K562 (cell line): ENCODE data around the gene ATXN7L2. TPM values are rescaled to one million over a fixed set of nuclear protein-coding genes. Genes with fewer than 3 reads are reported as not detected.

Experiments used
- BRD4 ChIP-seq: fragments of 200-600 bp; sonication (generic); IDR thresholded peaks from 2 replicates; pipeline ENCODE4 v1.6.1; 2017; ENCODE audit warnings: inconsistent platforms
- CC2D1A ChIP-seq: fragments of 450-650 bp; IDR thresholded peaks from 2 replicates; pipeline ENCODE4 v1.6.1; 2017; ENCODE audit warnings: mild to moderate bottlenecking
- CUX1 ChIP-seq: fragments of 200-800 bp; sonication (Bioruptor generic); IDR thresholded peaks from 2 replicates; pipeline ENCODE4 v1.6.1; 2016; ENCODE audit warnings: missing genetic modification characterization, missing compliant biosample characterization
- DLX4 ChIP-seq: fragments of 250-450 bp; sonication (Bioruptor Pico); IDR thresholded peaks from 2 replicates; pipeline ENCODE4 v1.6.1; 2021; ENCODE audit warnings: mild to moderate bottlenecking
- ETV5 ChIP-seq: sonication (generic); formaldehyde crosslinking; IDR thresholded peaks from 2 replicates; pipeline ENCODE4 v1.4.0; 2020; ENCODE audit warnings: low read depth, mild to moderate bottlenecking, missing genetic modification reagents
- ETV6 ChIP-seq, 3 experiments: fragments of 150-350 bp in 1 of 3; sonication (generic) in 1 of 3; formaldehyde crosslinking in 1 of 3; IDR thresholded peaks; 2 replicates each; pipeline versions ENCODE4 v1.6.1 to v1.8.0; 2014 to 2022; ENCODE audit warnings: borderline replicate concordance in 2 of 3, low read depth in 2 of 3, antibody characterized with exemption in 1 of 3, low read length in 1 of 3, mild to moderate bottlenecking in 1 of 3, missing genetic modification reagents in 1 of 3
- HMG20A ChIP-seq: fragments of 450-650 bp; formaldehyde crosslinking; conservative IDR thresholded peaks from 2 replicates; pipeline ENCODE4 v1.4.0; 2020; ENCODE audit warnings: mild to moderate bottlenecking, mixed read lengths
- HNRNPLL ChIP-seq: fragments of 200-400 bp; formaldehyde crosslinking; IDR thresholded peaks from 2 replicates; pipeline ENCODE4 v1.6.1; 2017; ENCODE audit warnings: low read length, low read depth, mild to moderate bottlenecking; ENCODE audit not compliant: poor library complexity, severe bottlenecking
- MAFF ChIP-seq: IDR thresholded peaks from 2 replicates; pipeline ENCODE4 v1.6.1; 2012; ENCODE audit warnings: low read length, improper control_type of control experiment
- MXD1 ChIP-seq: fragments of 250-450 bp; sonication (Bioruptor Pico); IDR thresholded peaks from 2 replicates; pipeline ENCODE4 v1.8.0; 2021; ENCODE audit warnings: borderline replicate concordance, mild to moderate bottlenecking, moderate library complexity; ENCODE audit not compliant: poor library complexity, severe bottlenecking
- MXI1 ChIP-seq: IDR thresholded peaks from 2 replicates; pipeline ENCODE4 v1.6.1; 2011; ENCODE audit warnings: low read depth, mild to moderate bottlenecking, improper control_type of control experiment, low read length
- NR0B1 ChIP-seq: fragments of 450-650 bp; IDR thresholded peaks from one replicate; pipeline ENCODE4 v1.6.1; 2018; ENCODE audit warnings: mild to moderate bottlenecking, moderate library complexity; ENCODE audit not compliant: partially characterized antibody
- PHB ChIP-seq: fragments of 250-450 bp; sonication (Bioruptor Pico); IDR thresholded peaks from 2 replicates; pipeline ENCODE4 v1.5.0; 2021
- POLR2AphosphoS5 ChIP-seq: IDR thresholded peaks from 2 replicates; pipeline ENCODE4 v1.6.1; 2011; ENCODE audit warnings: mild to moderate bottlenecking, low read depth, low read length, moderate library complexity; ENCODE audit not compliant: control insufficient read depth, insufficient read depth
- THAP7 ChIP-seq: fragments of 250-450 bp; sonication (Bioruptor Pico); IDR thresholded peaks from 2 replicates; pipeline ENCODE4 v1.5.0; 2021
- U2AF1 ChIP-seq: fragments of 200-400 bp; formaldehyde crosslinking; optimal IDR thresholded peaks from 2 replicates; pipeline ENCODE3; 2017; ENCODE audit warnings: mild to moderate bottlenecking, low read depth, low read length, moderate library complexity
- ZFP30 ChIP-seq: fragments of 250-450 bp; sonication (Bioruptor Pico); IDR thresholded peaks from 2 replicates; pipeline ENCODE4 v1.8.0; 2022; ENCODE audit warnings: moderate library complexity, mild to moderate bottlenecking, inconsistent platforms, borderline replicate concordance
- ZNF197 ChIP-seq: fragments of 200-800 bp; sonication (Bioruptor generic); IDR thresholded peaks from 2 replicates; pipeline ENCODE4 v1.6.1; 2016; ENCODE audit warnings: low read depth, missing genetic modification characterization, missing compliant biosample characterization
- ZSCAN32 ChIP-seq: fragments of 450-650 bp; formaldehyde crosslinking; IDR thresholded peaks from 2 replicates; pipeline ENCODE4 v1.4.0; 2020; ENCODE audit warnings: mild to moderate bottlenecking, moderate library complexity
- polyA plus RNA-seq, 8 experiments: library from polyadenylated mRNA; depleted of rRNA in 4 of 8; stranded (reverse) in 5 of 8; unstranded in 3 of 8; fragments of >200 nt; fragmentation: Nextera tagmentation in 2 of 8; fragmentation: Illumina TruSeq in 1 of 8; extraction: Ambion mirVana in 2 of 8; extraction: Trizol in 1 of 8; gene quantifications; 2 replicates each; pipeline versions ENCODE4 v1.2.1 to v1.2.3, GENCODE V29; 2011 to 2014; ENCODE audit warnings: inconsistent platforms in 1 of 8, missing spikeins in 1 of 8
- total RNA-seq, 7 experiments: library from RNA; depleted of rRNA in 6 of 7; stranded (reverse); fragments of >200 nt in 6 of 7; fragmentation: Illumina TruSeq in 2 of 7; extraction: Trizol in 2 of 7; gene quantifications; 2 replicates each; pipeline versions ENCODE4 v1.2.1 to v1.2.3, GENCODE V29; 2011 to 2021; ENCODE audit warnings: low replicate concordance in 1 of 7

ATXN7L2 gene
- total and polyA plus RNA-seq, 9 of the 15 experiments (the other 6 are each of a cell fraction or from before 2014, with no cell fraction given) = 0.21 to 10.4 (median 5.8) TPM

- no peak for TF ChIP-seq ETV6 (IDR thresholded peaks at IDR 0.05; ENCODE audit: borderline replicate concordance in 1 of 2, low read depth in 2 of 2, low read length in 1 of 2)
- peak; percentile 70; the same call in 1 of the 2 replicates for TF ChIP-seq ETV6 (CRISPR knock-in tag; IDR thresholded peaks at IDR 0.05; ENCODE audit: borderline replicate concordance)
- no peak for TF ChIP-seq MAFF
- TF ChIP-seq MXI1 = no peak
- TF ChIP-seq CC2D1A = peak; percentile 87
- TF ChIP-seq DLX4 (CRISPR knock-in tag) = no peak
- no peak for TF ChIP-seq ZSCAN32 (CRISPR knock-in tag)
- TF ChIP-seq ETV5 = peak; percentile 82
- no peak for TF ChIP-seq BRD4
- TF ChIP-seq THAP7 (CRISPR knock-in tag) = no peak
- TF ChIP-seq MXD1 = no peak
- TF ChIP-seq HMG20A (CRISPR knock-in tag) = no peak
- no peak for TF ChIP-seq PHB
- no peak for TF ChIP-seq ZNF197 (CRISPR knock-in tag)
- TF ChIP-seq U2AF1 = no peak
- TF ChIP-seq POLR2AphosphoS5 = no peak
- TF ChIP-seq CUX1 (CRISPR knock-in tag) = no peak
- TF ChIP-seq NR0B1 = no peak
- no peak for TF ChIP-seq ZFP30
- no peak for TF ChIP-seq HNRNPLL
These were observed 48.8 kb downstream of the ATXN7L2 start (continued) for GRCh38 chr1:109532365-109533136.
